Epithelial cell of esophagus (primary cell): ENCODE data around the gene LMO3.

Experiments
- DNase-seq: peaks from one replicate; pipeline ENCODE4 v3.0.0; 2010; ENCODE audit warnings: low read depth
- H3K4me3 ChIP-seq: 2 replicates; pipeline ENCODE4 v1.5.1; 2011; ENCODE audit warnings: mild to moderate bottlenecking, low read length, control low read depth
- TF ChIP-seq, protein P1 (sequence below): IDR thresholded peaks from 2 replicates; pipeline ENCODE4 v1.5.1; 2011; ENCODE audit warnings: low read depth, mild to moderate bottlenecking, low read length, control low read depth, inconsistent platforms; ENCODE audit not compliant: insufficient read depth; ENCODE audit errors: missing control alignments

The LMO3 gene

DNA sequence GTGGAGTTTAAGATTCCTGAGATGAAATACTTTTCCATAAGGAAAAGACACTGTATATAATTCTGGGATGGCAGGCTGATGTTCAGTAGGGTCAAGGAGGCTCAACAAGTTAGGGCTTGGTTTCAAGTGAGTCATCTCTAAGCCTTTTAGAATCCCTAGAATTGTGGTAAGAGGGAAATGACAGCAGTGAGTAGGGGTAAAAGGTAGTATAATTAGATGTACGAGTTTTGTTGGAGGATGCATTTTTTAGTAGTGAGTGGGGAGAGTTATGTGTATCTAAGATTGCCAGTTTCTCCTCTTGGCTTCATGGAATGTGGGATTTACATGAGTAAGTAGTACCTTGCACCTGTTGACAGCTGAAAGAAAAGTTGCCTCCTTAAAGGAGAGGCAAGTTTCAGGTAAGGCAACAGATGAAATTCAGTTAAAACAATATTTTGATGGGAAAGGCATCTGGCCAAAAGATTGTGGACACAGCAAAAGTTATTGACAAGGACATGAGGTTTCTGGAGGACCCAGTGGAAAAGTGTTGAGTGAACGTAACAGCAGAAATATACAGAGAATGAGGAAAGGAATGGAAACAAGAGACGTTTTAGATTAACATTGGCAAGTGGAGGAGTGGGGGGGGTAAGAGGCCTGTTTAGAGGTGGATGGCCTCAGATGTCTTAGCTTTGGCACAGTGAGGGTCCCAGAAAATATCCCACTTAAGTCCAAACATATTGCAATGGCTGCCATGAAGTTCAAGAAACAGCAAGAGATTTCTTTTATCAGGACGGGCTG, 21.8 kb downstream of the LMO3 start:
- H3K4me3 ChIP-seq = no peak overlapping the region
- peak; percentile 93 for DNase-seq
- TF ChIP-seq, protein P1, sequence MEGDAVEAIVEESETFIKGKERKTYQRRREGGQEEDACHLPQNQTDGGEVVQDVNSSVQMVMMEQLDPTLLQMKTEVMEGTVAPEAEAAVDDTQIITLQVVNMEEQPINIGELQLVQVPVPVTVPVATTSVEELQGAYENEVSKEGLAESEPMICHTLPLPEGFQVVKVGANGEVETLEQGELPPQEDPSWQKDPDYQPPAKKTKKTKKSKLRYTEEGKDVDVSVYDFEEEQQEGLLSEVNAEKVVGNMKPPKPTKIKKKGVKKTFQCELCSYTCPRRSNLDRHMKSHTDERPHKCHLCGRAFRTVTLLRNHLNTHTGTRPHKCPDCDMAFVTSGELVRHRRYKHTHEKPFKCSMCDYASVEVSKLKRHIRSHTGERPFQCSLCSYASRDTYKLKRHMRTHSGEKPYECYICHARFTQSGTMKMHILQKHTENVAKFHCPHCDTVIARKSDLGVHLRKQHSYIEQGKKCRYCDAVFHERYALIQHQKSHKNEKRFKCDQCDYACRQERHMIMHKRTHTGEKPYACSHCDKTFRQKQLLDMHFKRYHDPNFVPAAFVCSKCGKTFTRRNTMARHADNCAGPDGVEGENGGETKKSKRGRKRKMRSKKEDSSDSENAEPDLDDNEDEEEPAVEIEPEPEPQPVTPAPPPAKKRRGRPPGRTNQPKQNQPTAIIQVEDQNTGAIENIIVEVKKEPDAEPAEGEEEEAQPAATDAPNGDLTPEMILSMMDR = no peak

DNA sequence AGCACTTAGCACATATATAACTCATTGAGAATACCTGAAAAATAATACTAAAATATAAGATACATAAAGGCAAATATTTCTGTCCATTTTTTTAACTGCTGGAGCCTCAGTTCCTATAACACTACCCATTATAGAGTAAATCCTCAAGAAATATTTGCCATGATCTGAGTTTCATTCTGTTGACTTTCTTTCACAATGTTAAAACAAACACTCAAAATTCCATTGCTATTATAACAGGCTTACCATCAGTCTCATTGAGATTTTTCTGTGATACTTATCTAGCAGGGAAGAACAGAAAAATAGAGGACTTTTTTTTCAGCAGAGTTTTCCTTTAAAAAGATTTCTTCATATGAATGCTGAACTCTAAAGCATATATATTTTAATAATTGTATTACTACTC, 24.5 kb downstream of the LMO3 start:
- TF ChIP-seq, protein P1 = no peak
- no peak for DNase-seq
- no peak overlapping the region for H3K4me3 ChIP-seq

DNA sequence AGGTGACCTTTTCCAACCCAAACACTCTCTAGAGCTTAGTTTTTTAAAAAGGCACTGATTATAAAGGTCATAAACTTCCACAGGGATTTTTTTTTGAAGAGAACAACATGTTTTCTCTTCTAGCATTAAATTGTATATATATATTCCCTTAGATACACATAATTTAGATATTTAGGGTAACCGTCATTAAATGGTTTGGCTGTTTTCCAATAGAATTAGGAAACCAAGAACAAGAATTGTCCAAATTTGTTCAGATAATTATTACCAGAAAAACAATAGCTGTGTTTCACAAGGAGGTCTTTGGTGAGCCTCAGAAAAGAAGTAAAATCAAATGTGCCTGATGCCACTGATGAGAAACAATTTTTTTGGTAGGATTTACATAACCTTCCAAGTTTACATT, 26.9 kb downstream of the LMO3 start:
- no peak overlapping the region for H3K4me3 ChIP-seq
- TF ChIP-seq, protein P1 = no peak
- no peak for DNase-seq

DNA sequence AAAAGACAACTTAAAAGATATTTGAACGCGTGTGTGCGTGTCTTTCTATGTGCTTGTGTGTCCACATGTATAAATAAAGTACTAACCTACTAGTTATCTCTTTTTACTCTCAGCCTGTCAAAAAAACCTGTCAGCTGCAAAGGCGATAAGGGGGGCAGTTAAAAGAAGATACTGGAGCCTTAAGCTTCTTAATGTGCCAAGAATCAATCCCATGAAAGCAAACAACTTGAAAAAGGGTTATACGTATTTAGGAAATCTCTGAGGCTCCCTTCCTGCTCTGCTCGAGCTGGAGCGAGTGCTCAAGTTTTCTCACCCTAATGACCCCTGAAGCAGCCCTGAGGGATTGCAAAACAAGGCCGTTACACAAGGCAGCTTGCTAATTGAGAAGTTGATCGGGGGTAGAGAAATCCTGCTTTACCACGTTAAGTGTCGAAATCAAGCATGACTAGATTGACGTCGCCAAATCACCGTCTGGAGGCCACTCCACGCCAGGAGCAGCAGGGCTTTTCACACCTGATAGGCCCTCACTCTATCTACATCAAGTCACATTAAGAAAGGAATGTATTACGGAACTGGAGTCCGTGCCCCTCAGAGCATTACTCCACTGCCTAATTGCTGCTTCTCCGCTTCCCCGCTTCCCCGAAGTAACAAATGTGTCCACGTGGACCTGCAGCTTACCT, 32.4 kb downstream of the LMO3 start:
- DNase-seq = peak; percentile 48
- H3K4me3 ChIP-seq = no peak overlapping the region
- TF ChIP-seq, protein P1 = no peak

DNA sequence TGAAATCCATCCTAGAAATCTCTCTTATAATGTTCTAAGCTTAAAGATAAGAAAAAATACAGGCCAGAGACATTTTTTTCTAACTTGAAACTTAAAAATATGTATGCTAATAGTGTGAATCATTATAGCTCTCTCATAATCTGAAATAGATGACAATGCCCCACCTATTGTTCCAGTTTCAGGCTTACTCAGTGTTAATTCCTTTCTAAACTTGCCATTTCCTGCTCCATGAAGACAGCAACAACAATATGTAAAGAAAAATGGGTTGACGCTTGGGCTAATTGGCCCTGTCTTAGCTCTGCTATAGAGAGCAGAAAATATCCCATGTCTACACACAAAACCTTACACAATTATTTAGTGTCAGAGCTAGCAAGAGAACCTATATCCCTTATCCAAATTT, 37.1 kb downstream of the LMO3 start:
- TF ChIP-seq, protein P1 = no peak
- DNase-seq = peak; percentile 90
- no peak overlapping the region for H3K4me3 ChIP-seq

DNA sequence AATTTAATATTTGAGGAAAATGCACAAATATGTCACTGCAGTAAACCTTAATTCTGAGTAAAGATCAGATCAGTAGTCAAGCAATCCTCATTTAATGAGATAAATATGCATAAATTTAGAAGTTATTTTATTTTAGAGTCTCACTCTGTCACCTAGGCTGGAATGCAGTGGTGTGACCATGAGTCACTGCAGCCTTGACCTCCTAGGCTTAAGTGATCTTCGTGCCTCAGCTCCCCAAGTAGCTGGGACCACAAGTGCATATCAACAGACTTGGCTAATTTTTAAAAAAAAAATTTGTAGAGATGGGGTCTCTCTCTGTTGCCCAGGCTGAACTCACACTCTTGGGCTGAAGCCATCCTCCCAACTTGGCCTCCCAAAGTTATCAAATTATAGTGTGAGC, 41.3 kb downstream of the LMO3 start:
- DNase-seq = no peak
- TF ChIP-seq, protein P1 = no peak
- no peak overlapping the region for H3K4me3 ChIP-seq
